CD4-positive, alpha-beta memory T cell (primary cell): ENCODE measurements around the gene ENTREP1. TPM values are rescaled to one million over a fixed set of nuclear protein-coding genes. Genes with fewer than 3 reads are reported as not detected.

Experiments used
- CTCF ChIA-PET: fragments of 350-600 bp; sonication (Branson Sonifier 250); formaldehyde crosslinking; loops from one replicate; lab custom pipeline; 2021; ENCODE audit warnings: inconsistent platforms; ENCODE audit not compliant: partially characterized antibody; lab: Charles Lee
- POLR2A ChIA-PET: fragments of 350-600 bp; sonication (Branson Sonifier 250); formaldehyde crosslinking; loops from one replicate; lab custom pipeline; 2021; ENCODE audit not compliant: partially characterized antibody; lab: Charles Lee
- DNase-seq, 5 donors: peaks; one replicate each; pipeline versions ENCODE4 v3.0.0 to v3.0.0-alpha.2; 2020 to 2022; ENCODE audit warnings: mixed read lengths in 1 of 5
- H3K27ac ChIP-seq: one replicate; pipeline ENCODE4 v1.7.0; 2013; ENCODE audit warnings: low read depth, low read length
- H3K27me3 ChIP-seq: 2 replicates; pipeline ENCODE4 v1.7.0; 2013; ENCODE audit warnings: mild to moderate bottlenecking, low read length, moderate library complexity; ENCODE audit not compliant: insufficient read depth
- H3K36me3 ChIP-seq: 2 replicates; pipeline ENCODE4 v1.7.0; 2013; ENCODE audit warnings: mild to moderate bottlenecking, low read length, moderate library complexity; ENCODE audit not compliant: insufficient read depth
- H3K4me1 ChIP-seq: 2 replicates; pipeline ENCODE4 v1.7.0; 2013; ENCODE audit warnings: mild to moderate bottlenecking, low read length, moderate library complexity; ENCODE audit not compliant: insufficient read depth
- H3K4me3 ChIP-seq, 2 donors: one replicate each; pipeline ENCODE4 v1.7.0; 2013; ENCODE audit warnings: low read length in 2 of 2, mild to moderate bottlenecking in 1 of 2
- H3K9me3 ChIP-seq, 2 donors: one replicate each; pipeline ENCODE4 v1.7.0; 2013; ENCODE audit warnings: low read length in 2 of 2, control low read depth in 1 of 2; ENCODE audit not compliant: control insufficient read depth in 1 of 2
- H3K27ac Mint-ChIP-seq, 7 donors: one replicate each; pipeline ENCODE4 v1.8.0; 2020 to 2021; ENCODE audit warnings: mixed read lengths in 7 of 7, mild to moderate bottlenecking in 6 of 7, inconsistent platforms in 3 of 7, moderate library complexity in 3 of 7
- H3K27me3 Mint-ChIP-seq, 2 donors: one replicate each; pipeline ENCODE4 v1.8.0; 2020 to 2021; ENCODE audit warnings: mixed read lengths in 2 of 2
- H3K36me3 Mint-ChIP-seq, 2 donors: one replicate each; pipeline ENCODE4 v1.8.0; 2020 to 2021; ENCODE audit warnings: mixed read lengths in 2 of 2, inconsistent platforms in 1 of 2, mild to moderate bottlenecking in 1 of 2
- H3K4me1 Mint-ChIP-seq, 4 donors: one replicate each; pipeline ENCODE4 v1.8.0; 2020 to 2021; ENCODE audit warnings: mixed read lengths in 4 of 4, mild to moderate bottlenecking in 1 of 4
- H3K4me3 Mint-ChIP-seq, 8 donors: one replicate each; pipeline ENCODE4 v1.8.0; 2020 to 2021; ENCODE audit warnings: mixed read lengths in 8 of 8, mild to moderate bottlenecking in 7 of 8, moderate library complexity in 6 of 8, inconsistent platforms in 3 of 8
- H3K9me3 Mint-ChIP-seq, 8 donors: one replicate each; pipeline ENCODE4 v1.8.0; 2020 to 2021; ENCODE audit warnings: mixed read lengths in 8 of 8, mild to moderate bottlenecking in 5 of 8, inconsistent platforms in 3 of 8, moderate library complexity in 1 of 8
- intact Hi-C: fragments of 100-400 bp; cut with micrococcal nuclease; formaldehyde crosslinking; loops from one replicate; pipeline ENCODE4 v1.15.1; 2023
- polyA plus RNA-seq, 2 donors: library from polyadenylated mRNA; unstranded; fragments of 300-500 nt; fragmentation: Illumina TruSeq; gene quantifications; one replicate each; pipeline ENCODE4 v1.2.3, GENCODE V29; 2021
- total RNA-seq, 2 experiments: library from RNA; stranded (reverse); gene quantifications; one replicate each; pipeline ENCODE4 v1.2.3, GENCODE V29; 2021

ENTREP1 gene, protein sequence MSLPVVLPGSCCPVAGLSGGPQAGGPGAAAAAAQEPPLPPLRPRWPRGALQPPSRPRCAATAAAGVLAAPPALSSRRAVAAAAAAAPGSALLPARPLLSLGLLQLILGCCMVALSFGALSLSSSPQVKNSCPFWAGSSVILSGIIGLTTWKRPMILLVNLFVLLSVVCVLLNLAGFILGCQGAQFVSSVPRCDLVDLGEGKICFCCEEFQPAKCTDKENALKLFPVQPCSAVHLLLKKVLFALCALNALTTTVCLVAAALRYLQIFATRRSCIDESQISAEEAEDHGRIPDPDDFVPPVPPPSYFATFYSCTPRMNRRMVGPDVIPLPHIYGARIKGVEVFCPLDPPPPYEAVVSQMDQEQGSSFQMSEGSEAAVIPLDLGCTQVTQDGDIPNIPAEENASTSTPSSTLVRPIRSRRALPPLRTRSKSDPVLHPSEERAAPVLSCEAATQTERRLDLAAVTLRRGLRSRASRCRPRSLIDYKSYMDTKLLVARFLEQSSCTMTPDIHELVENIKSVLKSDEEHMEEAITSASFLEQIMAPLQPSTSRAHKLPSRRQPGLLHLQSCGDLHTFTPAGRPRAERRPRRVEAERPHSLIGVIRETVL
- under 1 TPM in 1 of 2 experiments, not detected in 1; 0.20 TPM for total RNA-seq
- under 1 TPM in 1 of 2 donors, not detected in 1; 0.24 TPM for polyA plus RNA-seq

DNA sequence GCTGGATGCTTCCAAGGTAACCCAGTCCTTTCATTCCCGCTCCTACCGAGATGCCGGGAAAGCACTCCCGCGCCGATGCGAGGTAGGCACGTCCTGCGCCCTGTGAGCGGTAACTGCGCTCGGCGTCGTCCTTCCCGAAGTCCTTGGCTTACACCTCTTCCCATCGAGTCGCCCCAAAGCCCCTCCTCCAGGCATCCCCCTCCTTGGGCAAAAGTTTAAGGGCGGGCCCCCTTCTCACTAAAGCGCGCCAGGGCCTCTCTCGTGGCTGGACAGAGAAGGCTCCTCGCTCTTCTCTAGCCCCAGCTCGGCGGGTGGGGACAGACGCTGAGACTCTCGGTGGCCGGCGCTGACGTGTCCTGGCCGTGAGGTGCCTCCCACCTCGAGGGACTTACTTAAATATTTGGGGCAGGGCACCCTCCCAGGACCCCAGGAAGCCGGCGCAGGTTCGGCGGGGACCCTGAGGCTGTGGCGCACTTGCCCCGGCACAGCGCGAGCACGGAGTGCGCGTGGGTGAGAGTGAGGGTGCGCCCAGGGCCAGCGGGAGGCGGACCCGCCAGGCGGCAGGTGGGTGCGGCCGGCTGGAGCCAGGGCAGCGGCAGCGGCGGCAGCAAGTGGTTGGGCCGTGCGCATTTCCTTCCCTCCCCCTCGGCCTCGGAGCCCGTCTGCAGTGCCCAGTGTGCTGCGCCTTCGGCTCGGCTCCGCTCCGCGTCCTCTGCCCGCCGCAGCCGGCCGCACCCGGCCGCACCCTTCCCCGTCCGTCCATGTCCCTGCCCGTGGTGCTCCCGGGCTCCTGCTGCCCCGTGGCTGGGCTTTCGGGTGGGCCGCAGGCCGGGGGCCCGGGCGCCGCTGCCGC is at the start of gene ENTREP1:
ENTREP1 (plus strand) TSS at position 667 of the 853 bp plus-strand sequence; CDS start at position 762, 95 bp downstream.
- DNase-seq, result no peak
- peaks cover 0 to 8% (median 4%) of the 10 kb centered on the region in 4 donors for H3K4me1 Mint-ChIP-seq
- Histone ChIP-seq H3K27ac (no peak within 1 kb of the TSS), H3K9me3 (no peaks in the 10 kb centered on the region), H3K4me1 (no peaks in the 10 kb centered on the region), H3K27me3 (no peaks in the 10 kb centered on the region), H3K36me3 (no peaks in the 10 kb centered on the region), H3K4me3 (no peak within 1 kb of the TSS)
- H3K9me3 Mint-ChIP-seq, result peaks cover 0 to 4% (median 0%) of the 10 kb centered on the region in 8 donors
- H3K27me3 Mint-ChIP-seq, result peaks cover 29 to 31% of the 10 kb centered on the region in 2 donors
- CTCF ChIA-PET, result no interaction called here
- intact Hi-C loops, result no loop called here
- H3K27ac Mint-ChIP-seq, result no peak within 1 kb of the TSS
- peak within 1 kb of the TSS in 7 of 8 donors; percentile 2 to 62 (median 27) for H3K4me3 Mint-ChIP-seq
- H3K36me3 Mint-ChIP-seq, result no peaks in the 10 kb centered on the region
- POLR2A ChIA-PET, result no interaction called here

DNA sequence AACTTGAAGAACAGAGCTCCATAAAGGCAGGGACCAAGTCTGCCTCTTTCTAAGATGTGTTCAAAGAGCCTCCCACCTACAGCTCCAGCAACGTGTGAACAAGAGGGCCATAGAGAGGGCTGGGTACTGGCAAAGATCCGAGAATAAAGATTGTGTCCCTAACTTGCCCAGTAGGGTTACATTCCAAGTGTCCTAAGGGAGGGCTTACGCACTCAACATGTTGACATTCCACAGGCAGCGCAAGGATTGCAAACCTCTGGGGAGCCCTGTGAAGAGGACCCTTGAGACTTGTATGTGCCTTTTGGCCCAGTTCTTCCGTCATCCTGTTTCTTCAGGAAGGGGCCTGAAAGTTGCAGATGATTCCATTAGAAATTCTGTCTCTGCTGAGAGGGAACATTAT is 48.2 kb upstream of the ENTREP1 start:
- intact Hi-C loops, result no loop called here
- H3K27me3 ChIP-seq, result no peaks in the 10 kb centered on the region
- H3K27ac ChIP-seq, result no peak overlapping the region
- Mint-ChIP-seq H3K4me1 (no peaks in the 10 kb centered on the region), H3K9me3 (peaks cover 6 to 52% (median 27%) of the 10 kb centered on the region in 8 donors), H3K36me3 (no peaks in the 10 kb centered on the region), H3K4me3 (no peak overlapping the region), H3K27ac (no peak overlapping the region), H3K27me3 (peaks cover 7 to 13% of the 10 kb centered on the region in 2 donors)
- H3K4me3 ChIP-seq, result no peak overlapping the region
- H3K4me1 ChIP-seq, result no peaks in the 10 kb centered on the region
- ChIA-PET CTCF (no interaction called here), POLR2A (no interaction called here)
- H3K36me3 ChIP-seq, result no peaks in the 10 kb centered on the region
- no peaks in the 10 kb centered on the region for H3K9me3 ChIP-seq
- no peak for DNase-seq

DNA sequence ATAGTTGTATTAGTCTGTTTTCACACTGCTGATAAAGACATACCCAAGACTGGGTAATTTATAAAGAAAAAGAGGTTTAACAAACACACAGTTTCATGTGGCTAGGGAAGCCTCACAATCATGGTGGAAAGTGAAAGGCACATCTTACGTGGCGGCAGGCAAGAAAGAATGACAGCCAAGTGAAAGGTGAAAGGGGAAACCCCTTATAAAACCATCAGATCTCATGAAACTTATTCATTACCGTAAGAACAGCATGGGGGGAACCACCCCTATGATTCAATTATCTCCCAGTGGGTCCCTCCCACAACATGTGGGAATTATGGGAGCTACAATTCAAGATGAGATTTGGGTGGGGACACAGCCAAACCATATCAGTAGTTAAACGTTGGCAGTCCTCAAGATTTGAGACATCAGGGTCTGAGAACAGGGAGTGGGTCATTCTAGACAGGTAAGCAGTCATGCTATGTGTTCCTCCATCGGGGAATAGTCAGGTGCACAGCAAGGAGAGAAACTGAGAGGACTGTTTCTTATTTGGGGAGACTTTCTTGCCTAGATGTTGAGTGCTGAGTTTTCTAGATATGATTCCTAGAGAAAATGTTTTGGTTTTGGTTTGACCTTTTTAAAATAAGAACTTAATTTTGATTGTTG is 45.8 kb upstream of the ENTREP1 start:
- POLR2A ChIA-PET, result no interaction called here
- H3K36me3 Mint-ChIP-seq, result no peaks in the 10 kb centered on the region
- intact Hi-C loops, result no loop called here

DNA sequence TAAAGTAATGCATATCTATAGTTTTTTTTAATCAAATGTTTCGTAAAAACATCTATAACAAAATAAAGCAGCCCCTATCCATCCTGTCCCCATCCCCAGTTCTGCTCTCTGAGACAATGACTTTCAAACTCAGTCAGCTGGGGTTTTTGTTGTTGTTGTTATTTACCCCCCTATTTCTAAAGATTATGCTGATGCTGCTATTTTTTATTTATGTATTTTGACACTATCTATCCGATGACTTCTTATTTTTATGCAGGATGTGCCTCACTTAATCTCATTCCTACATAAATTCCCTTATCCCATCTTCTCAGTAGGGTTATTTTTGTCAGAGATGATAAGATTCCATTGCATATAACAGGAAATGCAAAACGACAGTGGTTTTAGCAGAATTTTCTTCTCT is 45.3 kb upstream of the ENTREP1 start:
- Histone ChIP-seq H3K27ac (no peak overlapping the region), H3K36me3 (no peaks in the 10 kb centered on the region), H3K9me3 (no peaks in the 10 kb centered on the region), H3K27me3 (no peaks in the 10 kb centered on the region), H3K4me1 (no peaks in the 10 kb centered on the region), H3K4me3 (no peak overlapping the region)
- intact Hi-C loops, result no loop called here
- POLR2A ChIA-PET, result no interaction called here
- no peaks in the 10 kb centered on the region for H3K4me1 Mint-ChIP-seq
- H3K27ac Mint-ChIP-seq, result no peak overlapping the region
- H3K4me3 Mint-ChIP-seq, result no peak overlapping the region
- no peak for DNase-seq
- CTCF ChIA-PET, result no interaction called here
- H3K36me3 Mint-ChIP-seq, result no peaks in the 10 kb centered on the region
- peaks cover 7 to 14% of the 10 kb centered on the region in 2 donors for H3K27me3 Mint-ChIP-seq
- peaks cover 3 to 40% (median 23%) of the 10 kb centered on the region in 8 donors for H3K9me3 Mint-ChIP-seq

More for the DNA sequence above, 45.8 kb upstream of the ENTREP1 start:
- Mint-ChIP-seq H3K4me3 (no peak overlapping the region), H3K4me1 (no peaks in the 10 kb centered on the region), H3K27ac (no peak overlapping the region), H3K9me3 (peaks cover 3 to 45% (median 26%) of the 10 kb centered on the region in 8 donors), H3K27me3 (peaks cover 9 to 10% of the 10 kb centered on the region in 2 donors)
- Histone ChIP-seq H3K4me1 (no peaks in the 10 kb centered on the region), H3K4me3 (no peak overlapping the region), H3K27ac (no peak overlapping the region), H3K27me3 (no peaks in the 10 kb centered on the region), H3K36me3 (no peaks in the 10 kb centered on the region), H3K9me3 (no peaks in the 10 kb centered on the region)
- no peak for DNase-seq
- CTCF ChIA-PET, result no interaction called here

DNA sequence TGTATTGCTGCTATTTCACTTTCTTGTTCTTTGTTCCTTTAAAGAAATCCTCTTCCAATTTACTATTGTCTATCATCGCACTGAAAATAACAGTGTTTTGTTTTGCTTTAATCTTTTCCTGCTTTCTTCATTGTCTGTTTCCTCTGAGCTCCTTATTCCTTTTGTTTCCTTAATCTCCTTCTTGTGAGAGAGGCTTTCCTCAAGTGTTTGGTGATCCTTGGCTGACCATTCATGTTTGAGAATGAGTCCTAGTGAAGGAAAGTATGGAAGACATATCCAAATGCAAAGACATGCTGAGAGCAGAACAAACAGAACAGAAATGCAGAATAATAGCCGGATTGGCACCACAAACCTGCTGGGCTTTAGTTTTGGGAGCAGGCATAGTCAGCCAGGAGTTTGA is 42.0 kb upstream of the ENTREP1 start:
- H3K27me3 Mint-ChIP-seq, result peaks cover 12 to 29% of the 10 kb centered on the region in 2 donors
- intact Hi-C loops, result no loop called here
- ChIA-PET CTCF (no interaction called here), POLR2A (no interaction called here)
- Histone ChIP-seq H3K9me3 (no peaks in the 10 kb centered on the region), H3K27me3 (peaks cover 5% of the 10 kb centered on the region), H3K27ac (no peak overlapping the region), H3K36me3 (no peaks in the 10 kb centered on the region), H3K4me1 (no peaks in the 10 kb centered on the region), H3K4me3 (no peak overlapping the region)
- no peak overlapping the region for H3K27ac Mint-ChIP-seq
- no peak overlapping the region for H3K4me3 Mint-ChIP-seq
- no peaks in the 10 kb centered on the region for H3K4me1 Mint-ChIP-seq
- peaks cover 6 to 27% (median 19%) of the 10 kb centered on the region in 8 donors for H3K9me3 Mint-ChIP-seq
- no peak for DNase-seq
- H3K36me3 Mint-ChIP-seq, result no peaks in the 10 kb centered on the region

DNA sequence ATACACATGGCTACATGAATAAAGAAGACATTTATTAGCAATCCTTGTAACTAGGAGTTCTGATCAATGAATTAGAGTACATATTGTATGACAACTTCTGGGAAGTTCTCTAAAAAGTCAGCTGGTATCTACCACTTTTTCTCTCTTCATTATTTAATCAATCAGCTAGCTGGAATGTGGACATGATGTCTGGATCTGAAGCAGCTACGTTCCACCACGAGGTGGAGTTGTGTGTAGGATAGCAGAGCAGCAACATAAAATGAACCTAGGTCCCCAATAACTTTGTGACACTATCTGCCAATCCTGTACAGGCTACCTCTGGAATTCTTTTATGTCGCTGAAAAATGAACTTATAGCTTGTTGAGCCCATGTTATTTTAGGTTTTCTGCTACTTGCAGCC is 32.9 kb upstream of the ENTREP1 start:
- no peak overlapping the region for H3K27ac ChIP-seq
- H3K4me3 ChIP-seq, result no peak overlapping the region
- H3K36me3 Mint-ChIP-seq, result no peaks in the 10 kb centered on the region
- no peaks in the 10 kb centered on the region for H3K36me3 ChIP-seq
- H3K4me1 ChIP-seq, result no peaks in the 10 kb centered on the region
- DNase-seq, result no peak
- H3K27me3 Mint-ChIP-seq, result peaks cover 9 to 12% of the 10 kb centered on the region in 2 donors
- H3K9me3 Mint-ChIP-seq, result peaks cover 0 to 8% (median 0%) of the 10 kb centered on the region in 8 donors
- intact Hi-C loops, result no loop called here
- H3K4me1 Mint-ChIP-seq, result no peaks in the 10 kb centered on the region
- no peaks in the 10 kb centered on the region for H3K9me3 ChIP-seq
- POLR2A ChIA-PET, result no interaction called here
- H3K27me3 ChIP-seq, result no peaks in the 10 kb centered on the region
- CTCF ChIA-PET, result interaction anchor here (0.6 kb wide), 1 partner anchor 655 kb away, joined by 3 read pairs; no protein-coding TSS in a partner anchor
- H3K4me3 Mint-ChIP-seq, result no peak overlapping the region
- no peak overlapping the region for H3K27ac Mint-ChIP-seq
